ENCODE results near the gene CYTL1. TPM values are rescaled to one million over a fixed set of nuclear protein-coding genes. Genes with fewer than 3 reads are reported as not detected.
A peak's percentile ranks its signal among the peaks of the same experiment; 100 is the strongest.

The CYTL1 gene
- total RNA-seq, 1 donor from 2014 or later, result 11.5 TPM

DNA sequence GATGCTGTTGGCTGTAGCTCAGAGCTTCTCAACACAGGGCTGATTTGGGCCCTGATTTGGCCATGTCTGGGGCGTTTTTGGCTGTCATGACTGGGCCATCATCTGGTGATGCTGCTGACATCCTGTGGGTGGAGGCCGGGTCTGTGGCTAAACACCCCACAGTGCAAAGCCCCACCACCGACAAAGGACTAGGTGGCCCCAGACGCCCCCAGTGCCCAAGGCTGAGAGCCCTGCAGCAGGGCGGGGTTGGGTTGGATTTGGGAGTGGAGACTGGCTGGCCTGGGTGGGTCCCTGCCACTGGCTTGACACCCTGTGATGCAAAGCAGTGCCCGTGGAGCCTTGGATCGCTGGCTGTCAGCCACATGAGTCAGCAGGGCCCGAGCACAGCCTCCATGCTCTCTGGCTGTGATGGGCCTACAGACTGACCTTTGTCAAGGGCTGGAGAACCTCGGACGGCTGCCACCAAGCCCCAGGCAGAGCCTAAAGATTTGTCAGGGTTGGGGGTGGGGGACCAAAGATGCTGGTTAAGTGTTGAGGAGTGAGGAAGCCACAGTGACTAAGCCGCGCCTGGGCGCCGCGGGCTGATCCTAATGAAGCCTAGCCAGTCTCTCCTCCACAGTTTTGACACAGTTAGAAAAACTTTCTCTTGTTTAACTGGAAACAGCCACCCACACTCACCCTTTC, 28.3 kb downstream of the CYTL1 start:
- no peak for TF ChIP-seq CTCF (IDR thresholded peaks at IDR 0.05)
- DNase-seq (no peak), ATAC-seq (peak; percentile 19)
- intact Hi-C loops (cut with DNase I), result no loop called here
- no peak overlapping the region for H3K4me3 ChIP-seq
- H3K9me3 ChIP-seq, result no peaks in the 10 kb centered on the region
- H3K4me1 ChIP-seq, result no peaks in the 10 kb centered on the region
- no peaks in the 10 kb centered on the region for H3K36me3 ChIP-seq
- H3K27me3 ChIP-seq, result peaks cover 4% of the 10 kb centered on the region
- no peak overlapping the region for H3K27ac ChIP-seq

DNA sequence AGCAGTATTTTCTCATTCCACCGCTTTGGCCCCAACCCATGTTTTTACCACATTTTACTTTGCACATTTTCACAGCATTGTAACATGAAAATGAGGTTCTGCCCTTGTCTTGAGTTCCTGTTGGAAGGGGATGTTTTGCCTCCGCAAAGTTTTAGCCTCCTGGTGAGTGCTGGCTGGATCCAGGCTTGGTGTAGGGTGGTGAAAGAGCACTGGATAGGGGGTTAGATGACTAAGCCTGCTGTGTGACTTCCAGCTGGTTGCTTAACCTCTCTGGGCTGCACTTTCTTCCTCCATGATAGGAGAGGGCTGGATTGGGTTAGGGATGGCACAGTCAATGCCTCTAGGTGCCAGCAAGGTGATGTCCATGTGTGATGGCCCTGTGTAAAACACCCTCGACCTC, 28.9 kb downstream of the CYTL1 start:
- no peaks in the 10 kb centered on the region for H3K4me1 ChIP-seq
- no peaks in the 10 kb centered on the region for H3K9me3 ChIP-seq
- no peak overlapping the region for H3K27ac ChIP-seq
- intact Hi-C loops (cut with DNase I), result no loop called here
- no peaks in the 10 kb centered on the region for H3K36me3 ChIP-seq
- TF ChIP-seq CTCF (IDR thresholded peaks at IDR 0.05), result no peak
- H3K27me3 ChIP-seq, result peaks cover 1% of the 10 kb centered on the region
- no peak for DNase-seq
- no peak overlapping the region for H3K4me3 ChIP-seq
- no peak for ATAC-seq

GRCh38 chr4:4989083-4989622, 30.1 kb downstream of the CYTL1 start:
- Histone ChIP-seq H3K36me3 (no peaks in the 10 kb centered on the region), H3K9me3 (no peaks in the 10 kb centered on the region), H3K27ac (no peak overlapping the region), H3K4me1 (no peaks in the 10 kb centered on the region), H3K4me3 (no peak overlapping the region), H3K27me3 (no peaks in the 10 kb centered on the region)
- TF ChIP-seq CTCF (IDR thresholded peaks at IDR 0.05), result no peak
- DNase-seq, result no peak
- no peak for ATAC-seq
- intact Hi-C loops (cut with DNase I), result no loop called here

DNA sequence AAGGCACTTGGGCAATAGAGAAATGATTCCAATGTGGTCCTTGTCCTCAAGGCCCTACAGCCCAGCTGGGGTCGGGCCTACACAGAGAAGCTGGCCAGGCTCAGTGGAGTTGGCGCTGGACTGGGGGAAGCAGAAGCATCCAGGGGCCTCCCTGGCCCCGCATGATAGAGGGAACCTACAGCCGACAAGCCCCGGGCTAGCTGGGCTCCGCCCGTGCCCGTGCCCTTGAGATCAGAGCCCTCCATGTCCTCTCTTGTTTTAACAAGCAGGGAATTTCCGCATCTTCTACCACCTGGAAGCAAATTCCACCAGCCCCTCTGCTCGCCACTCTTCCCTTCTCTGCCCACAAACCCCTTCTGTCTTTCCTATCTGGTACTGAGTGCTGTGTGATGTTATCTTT, 31.6 kb downstream of the CYTL1 start:
- Histone ChIP-seq H3K9me3 (no peaks in the 10 kb centered on the region), H3K4me1 (no peaks in the 10 kb centered on the region), H3K4me3 (no peak overlapping the region), H3K27ac (no peak overlapping the region), H3K36me3 (no peaks in the 10 kb centered on the region), H3K27me3 (no peaks in the 10 kb centered on the region)
- TF ChIP-seq CTCF (IDR thresholded peaks at IDR 0.05), result no peak
- ATAC-seq, result no peak
- intact Hi-C loops (cut with DNase I), result no loop called here
- no peak for DNase-seq

- Histone ChIP-seq H3K27me3 (no peaks in the 10 kb centered on the region), H3K9me3 (no peaks in the 10 kb centered on the region), H3K4me1 (no peaks in the 10 kb centered on the region), H3K36me3 (no peaks in the 10 kb centered on the region), H3K27ac (no peak overlapping the region), H3K4me3 (no peak overlapping the region)
- DNase-seq (no peak), ATAC-seq (no peak)
- no peak for TF ChIP-seq CTCF (IDR thresholded peaks at IDR 0.05)
- intact Hi-C loops (cut with DNase I), result no loop called here
Measured at GRCh38 chr4:4986841-4987240, 32.4 kb downstream of the CYTL1 start.

Measured in upper lobe of right lung (tissue), 1 donor.